GM12874 (cell line): ENCODE results near the gene ANKRD17.

Experiments used
- CTCF ChIP-seq: IDR thresholded peaks from 2 replicates; pipeline ENCODE4 v1.5.1; 2011; ENCODE audit warnings: low read depth, mild to moderate bottlenecking, control low read depth, low read length, moderate library complexity; ENCODE audit not compliant: insufficient read depth

Gene ANKRD17

GRCh38 chr4:73222466-73223257, 35.9 kb downstream of the ANKRD17 start:
- no peak for TF ChIP-seq CTCF

GRCh38 chr4:73221734-73222133, 36.9 kb downstream of the ANKRD17 start:
- TF ChIP-seq CTCF: no peak

- no peak for TF ChIP-seq CTCF
Observed at GRCh38 chr4:73220815-73221214, 37.8 kb downstream of the ANKRD17 start.

GRCh38 chr4:73213916-73214653, 44.5 kb downstream of the ANKRD17 start:
- no peak for TF ChIP-seq CTCF

GRCh38 chr4:73212982-73213730, 45.4 kb downstream of the ANKRD17 start:
- TF ChIP-seq CTCF: no peak

- no peak for TF ChIP-seq CTCF
Observed at GRCh38 chr4:73211968-73212367, 46.6 kb downstream of the ANKRD17 start.

GRCh38 chr4:73208376-73208775, 50.2 kb downstream of the ANKRD17 start:
- no peak for TF ChIP-seq CTCF
